Fibroblast of lung (primary cell): Measurements from ENCODE around the gene PLP1.

Experiments
- EZH2 ChIP-seq: IDR thresholded peaks from 2 replicates; pipeline ENCODE4 v1.5.1; 2012; ENCODE audit warnings: low read length, control low read depth, mild to moderate bottlenecking; ENCODE audit errors: missing control alignments
- TF ChIP-seq, protein P1 (sequence below), 2 donors: IDR thresholded peaks in 1 of 2; conservative IDR thresholded peaks in 1 of 2; 1 replicate in 1 of 2; 2 replicates in 1 of 2; pipeline ENCODE4 v1.5.1; 2011 to 2012; ENCODE audit warnings: low read length in 2 of 2, control low read depth in 1 of 2, inconsistent platforms in 1 of 2, low read depth in 1 of 2, mild to moderate bottlenecking in 1 of 2

DNA sequence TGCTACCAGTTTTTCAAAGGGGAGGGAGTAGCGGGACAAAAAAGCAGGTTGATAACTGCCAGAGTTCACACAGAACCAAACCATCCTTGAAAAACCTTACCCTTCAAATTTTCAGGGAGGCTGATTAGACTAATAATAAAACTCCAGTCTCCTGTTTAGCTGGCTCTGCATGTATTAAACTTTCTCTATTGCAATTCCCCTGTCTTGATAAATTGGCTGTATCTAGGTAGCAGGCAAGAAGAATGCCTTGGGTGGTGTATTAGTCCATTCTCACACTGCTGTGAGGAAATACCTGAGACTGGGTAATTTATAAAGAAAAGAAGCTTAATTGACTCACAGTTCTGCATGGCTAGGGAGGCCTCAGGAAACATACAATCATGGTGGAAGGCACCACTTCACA lies 18.1 kb upstream of the PLP1 start:
- TF ChIP-seq, protein P1, sequence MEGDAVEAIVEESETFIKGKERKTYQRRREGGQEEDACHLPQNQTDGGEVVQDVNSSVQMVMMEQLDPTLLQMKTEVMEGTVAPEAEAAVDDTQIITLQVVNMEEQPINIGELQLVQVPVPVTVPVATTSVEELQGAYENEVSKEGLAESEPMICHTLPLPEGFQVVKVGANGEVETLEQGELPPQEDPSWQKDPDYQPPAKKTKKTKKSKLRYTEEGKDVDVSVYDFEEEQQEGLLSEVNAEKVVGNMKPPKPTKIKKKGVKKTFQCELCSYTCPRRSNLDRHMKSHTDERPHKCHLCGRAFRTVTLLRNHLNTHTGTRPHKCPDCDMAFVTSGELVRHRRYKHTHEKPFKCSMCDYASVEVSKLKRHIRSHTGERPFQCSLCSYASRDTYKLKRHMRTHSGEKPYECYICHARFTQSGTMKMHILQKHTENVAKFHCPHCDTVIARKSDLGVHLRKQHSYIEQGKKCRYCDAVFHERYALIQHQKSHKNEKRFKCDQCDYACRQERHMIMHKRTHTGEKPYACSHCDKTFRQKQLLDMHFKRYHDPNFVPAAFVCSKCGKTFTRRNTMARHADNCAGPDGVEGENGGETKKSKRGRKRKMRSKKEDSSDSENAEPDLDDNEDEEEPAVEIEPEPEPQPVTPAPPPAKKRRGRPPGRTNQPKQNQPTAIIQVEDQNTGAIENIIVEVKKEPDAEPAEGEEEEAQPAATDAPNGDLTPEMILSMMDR (conservative IDR thresholded peaks at IDR 0.05 in 1 of 2, IDR thresholded peaks at IDR 0.05 in 1 of 2; ENCODE audit: low read depth in 1 of 2, low read length in 2 of 2) = no peak
- no peak for TF ChIP-seq EZH2
